GM19468 (cell line): ENCODE measurements around the gene CCL7.
"Not testable (repeated sequence)": the region's sequence is repeated elsewhere in the genome, so short reads cannot be mapped to it uniquely, and the experiment has no call there.

Experiments used
- ATAC-seq: cut with Tn5 transposase; IDR thresholded peaks from one replicate; pipeline ENCODE4 v1.9.1; 2021; ENCODE audit warnings: mild to moderate bottlenecking, moderate library complexity, moderate number of reproducible peaks; ENCODE audit not compliant: unreplicated experiment; ENCODE audit errors: extremely low read depth

Gene CCL7

GRCh38 chr17:34269969-34270368 is at the start of gene CCL7:
TSS of gene CCL7 (plus strand) at chr17:34270221. CDS start at chr17:34270291, 70 bp downstream.
- no peak for ATAC-seq

DNA sequence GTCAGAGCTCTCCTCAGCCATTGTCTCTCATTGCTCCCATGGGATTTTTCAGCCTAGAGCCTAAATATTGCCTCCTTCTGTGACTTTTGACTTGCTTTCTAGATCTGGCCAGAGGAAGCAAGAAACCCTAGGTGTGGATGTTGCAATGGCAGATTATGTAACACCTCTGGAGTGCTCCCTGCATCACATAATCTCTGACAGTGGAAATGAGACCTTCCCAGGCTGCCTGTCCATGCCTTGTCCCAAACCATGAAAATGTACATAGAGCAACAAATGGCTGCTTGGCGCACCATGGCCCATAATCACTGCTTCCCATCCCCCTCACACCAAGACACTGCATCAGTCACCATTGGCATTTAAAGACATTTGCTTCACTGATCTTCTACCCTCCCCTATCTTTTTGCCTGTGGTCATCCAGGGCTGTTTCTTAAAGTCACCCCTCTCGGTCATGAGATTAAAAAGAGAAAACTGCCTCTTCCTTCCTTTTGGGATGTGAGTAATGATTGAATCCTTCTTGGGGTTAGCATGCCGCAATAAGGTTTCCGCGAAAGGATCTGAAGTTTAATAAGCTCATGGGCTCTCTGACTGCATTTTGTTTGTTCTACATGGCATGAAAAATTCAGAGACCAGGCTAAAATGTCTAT is 49.1 kb upstream of the CCL7 start:
- ATAC-seq: no peak

- no peak for ATAC-seq
Observed at GRCh38 chr17:34221411-34221810, 48.6 kb upstream of the CCL7 start.

- no peak for ATAC-seq
Observed at GRCh38 chr17:34222722-34223497, 47.1 kb upstream of the CCL7 start.

DNA sequence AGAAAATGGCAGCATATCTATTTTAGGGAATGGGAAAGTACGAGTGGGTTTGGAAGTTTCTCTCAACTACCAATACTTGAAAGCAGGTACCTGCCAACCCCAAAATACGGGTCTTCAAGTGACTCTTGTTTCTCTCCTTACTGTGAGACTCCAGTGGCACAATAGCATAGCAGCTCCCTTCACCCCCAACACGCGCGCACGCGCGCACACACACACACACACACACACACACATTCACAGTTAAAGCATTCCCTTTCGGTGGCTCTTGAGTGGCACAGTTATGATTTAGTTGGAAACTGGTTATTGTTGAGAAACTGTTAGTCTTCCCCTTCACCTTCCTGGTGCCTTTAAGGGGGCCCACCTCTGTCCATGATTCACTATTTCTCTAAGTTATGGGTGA is 45.0 kb upstream of the CCL7 start:
- ATAC-seq: no peak

GRCh38 chr17:34226011-34226743 is 43.8 kb upstream of the CCL7 start:
- ATAC-seq: no peak

GRCh38 chr17:34226744-34227034 is 43.3 kb upstream of the CCL7 start:
- no peak for ATAC-seq

GRCh38 chr17:34227293-34227692 is 42.7 kb upstream of the CCL7 start:
- not testable (repeated sequence) for ATAC-seq

- ATAC-seq: no peak
Observed at GRCh38 chr17:34227707-34228106, 42.3 kb upstream of the CCL7 start.

DNA sequence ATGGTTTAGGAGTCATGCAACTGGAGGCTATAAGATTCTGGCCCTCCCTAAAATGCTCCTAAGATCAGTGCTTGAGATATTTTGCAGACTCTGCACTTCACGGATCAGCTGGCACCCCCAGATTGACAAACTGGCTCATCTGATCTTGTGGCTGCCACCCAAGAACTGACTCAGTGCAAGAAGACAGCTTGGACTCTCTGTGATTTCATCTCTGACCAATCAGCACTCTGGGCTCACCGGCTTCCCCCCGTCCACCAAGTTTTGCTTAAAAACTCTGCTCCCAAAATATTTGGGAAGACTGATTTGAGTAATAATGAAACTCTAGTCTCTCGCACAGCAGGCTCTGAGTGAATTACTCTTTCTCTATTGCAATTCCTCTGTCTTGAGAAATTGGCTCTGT is 41.2 kb upstream of the CCL7 start:
- no peak for ATAC-seq

DNA sequence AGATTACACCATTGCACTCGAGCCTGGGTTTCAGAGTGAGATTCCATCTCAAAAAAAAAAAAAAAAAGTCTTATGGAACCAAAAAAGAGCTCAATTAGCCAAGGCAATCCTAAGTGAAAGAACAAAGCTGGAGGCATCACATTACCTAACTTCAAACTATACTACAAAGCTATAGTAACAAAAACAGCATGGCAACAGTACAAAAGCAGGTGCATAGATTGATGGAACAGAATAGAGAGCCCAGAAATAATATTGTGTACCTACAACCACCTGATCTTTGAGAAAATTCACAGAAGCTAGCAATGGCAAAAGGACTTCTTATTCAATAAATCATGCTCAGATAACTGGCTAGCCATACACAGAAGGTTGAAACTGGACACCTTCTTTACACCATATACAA is 39.7 kb upstream of the CCL7 start:
- no peak for ATAC-seq

GRCh38 chr17:34234616-34235015 is 35.4 kb upstream of the CCL7 start:
- no peak for ATAC-seq

DNA sequence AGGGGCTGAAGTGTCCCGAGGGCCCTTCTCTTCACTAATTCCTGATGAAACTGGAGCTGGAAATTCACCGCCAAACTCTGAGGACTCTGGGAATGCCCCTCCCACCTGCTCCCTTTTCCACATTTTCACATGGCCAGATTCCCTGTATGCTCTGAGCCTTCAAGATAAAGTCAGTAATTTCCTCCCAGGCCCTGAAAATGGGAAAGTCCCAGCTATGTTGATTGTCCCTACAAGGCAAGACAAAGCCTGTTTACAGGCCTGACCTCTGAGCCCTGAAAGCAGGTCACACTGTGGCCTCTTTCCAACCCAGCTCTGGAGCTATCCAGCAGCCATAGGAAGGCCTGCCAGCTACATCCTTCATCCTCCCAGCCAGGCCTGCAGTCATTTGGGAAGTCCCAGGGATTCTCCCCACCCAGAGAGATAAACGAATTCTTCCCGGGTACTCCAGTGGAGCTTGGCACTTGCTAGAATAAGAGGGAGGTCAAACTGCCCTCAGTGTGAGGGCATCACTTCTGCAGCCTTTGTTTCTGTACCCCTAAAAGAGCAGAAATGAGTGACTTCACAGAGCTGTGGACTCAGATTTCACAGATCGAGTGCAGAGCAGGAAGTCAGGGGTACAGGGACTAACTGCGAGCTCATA is 34.5 kb upstream of the CCL7 start:
- ATAC-seq: no peak

DNA sequence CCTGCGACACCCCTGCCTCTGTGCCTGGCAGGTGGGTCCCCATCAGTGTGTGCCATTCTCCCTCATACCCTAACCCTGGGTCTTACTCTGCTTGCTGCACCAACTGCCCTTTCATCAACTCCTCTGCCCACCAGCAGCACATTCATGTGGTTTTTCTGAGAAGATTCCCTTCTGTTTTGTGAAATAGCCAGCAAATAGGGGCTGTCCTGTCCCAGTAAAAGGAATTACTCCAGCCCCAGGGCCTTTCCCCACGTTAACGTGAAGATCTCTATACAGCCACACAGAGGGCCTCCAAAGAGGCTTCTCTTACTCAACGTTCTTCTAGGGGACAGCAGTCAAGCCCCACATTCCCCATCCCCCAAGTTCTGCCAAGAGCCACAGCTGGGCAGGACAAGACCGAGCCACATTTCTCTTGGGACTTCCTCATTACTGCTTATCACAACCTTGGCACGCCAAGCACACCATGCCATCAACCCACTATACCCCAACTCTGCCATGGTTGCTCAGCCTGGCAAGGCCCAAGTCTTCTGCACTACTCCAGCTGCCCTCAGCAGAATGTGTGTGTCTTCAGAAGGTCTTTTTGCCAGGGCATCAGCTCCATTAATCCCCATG is 33.6 kb upstream of the CCL7 start:
- no peak for ATAC-seq

GRCh38 chr17:34237458-34237857 is 32.6 kb upstream of the CCL7 start:
- ATAC-seq: no peak

GRCh38 chr17:34241062-34241461 is 29.0 kb upstream of the CCL7 start:
- no peak for ATAC-seq

- ATAC-seq: no peak
Observed at GRCh38 chr17:34242587-34243363, 27.2 kb upstream of the CCL7 start.

DNA sequence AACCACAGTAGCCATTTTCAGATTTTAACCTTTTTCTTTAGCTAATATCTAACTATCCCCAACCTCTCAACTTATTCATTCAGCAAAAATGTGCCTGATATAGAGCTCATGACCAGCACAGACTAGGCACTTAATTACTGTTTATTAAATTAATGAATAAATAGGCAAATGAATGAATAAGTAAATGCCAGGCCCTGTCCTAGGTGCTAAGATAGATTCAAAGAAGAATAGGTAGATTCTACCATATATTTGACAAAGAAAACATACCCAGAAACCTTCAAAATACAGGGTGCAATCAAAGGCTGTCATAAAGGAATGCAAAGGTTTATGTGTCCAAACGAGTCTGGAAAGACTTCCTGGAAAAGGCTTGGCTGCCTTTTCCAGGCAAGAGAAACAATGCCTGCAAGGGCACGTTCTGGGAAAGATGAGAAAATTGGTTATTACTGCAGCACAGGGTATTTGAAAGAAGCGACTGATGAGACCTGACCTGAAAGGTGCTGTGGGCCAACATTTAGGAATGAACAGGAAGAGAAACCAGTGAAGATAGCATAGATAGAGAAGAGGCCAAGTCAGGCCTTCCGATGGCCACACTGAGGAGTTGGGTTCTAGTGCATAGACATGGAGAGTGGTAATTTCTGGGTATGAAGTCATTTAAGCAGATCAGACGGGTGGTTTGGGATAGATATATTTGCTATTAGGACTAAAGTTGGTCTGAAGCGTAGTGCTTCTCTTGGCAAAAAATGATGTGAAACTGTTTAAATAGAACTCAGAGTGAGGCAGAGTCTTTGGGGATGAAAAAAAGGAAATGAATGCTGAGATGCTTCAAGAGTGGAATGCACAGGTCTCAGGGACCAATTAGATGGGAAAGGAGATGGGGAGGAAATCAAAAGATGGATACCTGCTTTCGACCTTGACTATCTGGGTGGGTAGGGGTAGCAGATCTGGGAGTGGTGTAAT is 26.4 kb upstream of the CCL7 start:
- ATAC-seq: no peak
